Large intestine (tissue), 3 donors: Measurements from ENCODE around the gene CTBP2. TPM values are rescaled to one million over a fixed set of nuclear protein-coding genes. Genes with fewer than 3 reads are reported as not detected.

Source experiments
- DNase-seq, 2 donors: peaks; one replicate each; pipeline versions ENCODE4 v3.0.0 to v3.0.0-alpha.2; 2013
- H3K27ac ChIP-seq: one replicate; pipeline ENCODE4 v1.5.1; 2013; ENCODE audit warnings: low read length
- H3K27me3 ChIP-seq: 2 replicates; pipeline ENCODE4 v1.6.1; 2013; ENCODE audit warnings: low read length; ENCODE audit not compliant: control insufficient read depth, insufficient read depth
- H3K36me3 ChIP-seq: 2 replicates; pipeline ENCODE4 v1.6.1; 2013; ENCODE audit warnings: low read length; ENCODE audit not compliant: control insufficient read depth, insufficient read depth
- H3K4me1 ChIP-seq: one replicate; pipeline ENCODE4 v1.6.1; 2013; ENCODE audit warnings: low read length; ENCODE audit not compliant: control insufficient read depth, insufficient read depth
- H3K4me3 ChIP-seq: one replicate; pipeline ENCODE4 v1.5.1; 2013; ENCODE audit warnings: low read length
- H3K9me3 ChIP-seq: one replicate; pipeline ENCODE4 v1.6.1; 2013; ENCODE audit warnings: mild to moderate bottlenecking, low read depth, low read length, moderate library complexity; ENCODE audit not compliant: control insufficient read depth
- WGBS: methylation state at CpG from one replicate; pipeline ENCODE4 v1.1.5; 2013; ENCODE audit warnings: low lambda C conversion rate; ENCODE audit not compliant: insufficient coverage; 5-methylcytosine and 5-hydroxymethylcytosine counted together
- polyA plus RNA-seq: library from polyadenylated mRNA; unstranded; fragments of 120-200 nt; gene quantifications from one replicate; pipeline ENCODE4 v1.2.1, GENCODE V29; 2013

CTBP2 gene
- polyA plus RNA-seq, 1 donor: 60.1 TPM

DNA sequence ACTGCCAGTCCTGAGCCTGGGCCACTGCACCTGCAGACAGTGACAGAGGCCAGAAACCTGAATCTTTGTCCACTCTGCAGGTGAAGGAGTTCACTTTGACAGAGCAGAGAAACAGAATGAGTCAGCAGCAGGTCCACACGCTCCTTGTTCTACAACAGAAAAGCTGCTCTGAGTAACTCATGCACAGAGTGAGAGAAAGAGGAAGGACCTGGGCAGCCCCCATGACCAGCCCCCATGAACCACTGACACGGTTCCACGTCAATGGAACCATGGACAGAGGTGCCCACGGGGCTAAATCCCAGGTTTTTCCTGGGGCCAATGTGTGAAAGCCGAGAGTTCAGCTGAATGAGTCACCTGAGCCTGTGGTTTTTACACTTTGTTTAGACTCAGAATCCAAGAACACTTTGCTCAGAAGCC is 40.8 kb upstream of the CTBP2 start:
- Histone ChIP-seq H3K27me3 (peaks cover 11% of the 10 kb centered on the region), H3K36me3 (no peaks in the 10 kb centered on the region), H3K9me3 (no peaks in the 10 kb centered on the region), H3K27ac (no peak overlapping the region), H3K4me1 (no peaks in the 10 kb centered on the region), H3K4me3 (no peak overlapping the region)
- WGBS: no CpG with 5 or more reads among the region's 5 CpGs
- DNase-seq: no peak

DNA sequence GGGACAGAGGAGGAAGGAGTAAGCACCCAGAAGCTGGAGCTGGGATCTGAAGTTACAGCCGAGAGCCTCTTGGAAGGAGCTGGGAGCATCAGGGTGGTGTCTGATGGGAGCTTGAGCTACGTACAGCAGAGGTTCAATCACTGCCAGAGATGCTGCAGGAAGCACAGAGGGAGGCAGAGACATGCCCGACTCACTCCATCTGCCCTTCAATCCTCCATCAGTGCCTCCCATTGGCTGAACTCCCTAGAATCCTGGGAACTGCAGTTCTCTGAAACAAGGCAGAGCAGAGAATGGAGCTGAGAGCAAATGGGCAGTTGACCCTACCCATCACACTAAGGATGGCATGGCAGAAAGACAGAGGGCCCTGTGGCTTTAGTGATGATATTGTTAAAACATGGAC is 40.0 kb upstream of the CTBP2 start:
- no CpG with 5 or more reads among the region's 3 CpGs for WGBS
- H3K4me3 ChIP-seq: no peak overlapping the region
- no peaks in the 10 kb centered on the region for H3K36me3 ChIP-seq
- H3K27ac ChIP-seq: no peak overlapping the region
- no peaks in the 10 kb centered on the region for H3K4me1 ChIP-seq
- no peak for DNase-seq
- no peaks in the 10 kb centered on the region for H3K9me3 ChIP-seq
- peaks cover 11% of the 10 kb centered on the region for H3K27me3 ChIP-seq

DNA sequence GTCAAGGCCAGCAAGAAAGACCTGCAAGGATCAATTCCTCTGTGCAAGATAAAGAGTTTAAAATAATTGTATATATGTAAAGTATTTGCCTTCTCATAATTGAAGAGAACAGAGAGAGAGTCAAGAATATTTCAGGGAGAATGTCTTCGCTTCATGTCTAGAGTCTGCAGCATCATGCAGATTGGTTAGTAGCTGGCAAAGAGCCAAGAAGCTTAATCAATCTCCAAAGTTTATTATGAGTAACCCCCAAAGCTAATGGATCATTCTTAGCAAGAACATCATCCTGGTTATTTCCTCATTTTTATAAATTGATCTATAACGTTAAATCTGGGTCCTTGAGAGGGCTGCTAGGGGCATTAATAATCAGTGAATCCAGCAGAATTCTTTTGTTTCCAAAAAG is 38.9 kb upstream of the CTBP2 start:
- no peak overlapping the region for H3K4me3 ChIP-seq
- 86% methylated on average over 1 of the region's 2 CpGs for WGBS
- no peaks in the 10 kb centered on the region for H3K36me3 ChIP-seq
- H3K27me3 ChIP-seq: peaks cover 11% of the 10 kb centered on the region
- no peak overlapping the region for H3K27ac ChIP-seq
- no peaks in the 10 kb centered on the region for H3K4me1 ChIP-seq
- no peaks in the 10 kb centered on the region for H3K9me3 ChIP-seq
- DNase-seq: no peak

DNA sequence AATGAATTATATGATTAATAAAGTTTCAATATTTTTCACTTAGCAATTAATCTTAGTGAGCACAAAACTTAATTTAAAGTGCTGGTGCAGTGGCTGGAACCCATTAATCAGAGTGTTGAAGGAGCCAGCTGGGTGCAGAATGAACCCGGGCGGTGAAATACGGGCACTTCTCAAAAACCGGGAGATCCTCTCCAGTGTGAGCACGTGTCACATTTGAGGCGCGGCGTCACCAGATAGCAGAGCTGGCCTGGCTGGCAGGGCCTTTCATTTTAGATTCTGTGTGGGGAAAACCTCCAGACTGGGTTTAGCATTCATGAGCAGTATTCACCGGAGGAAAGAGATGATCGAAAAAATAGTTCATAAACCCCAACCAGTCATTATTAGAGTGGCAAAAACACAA is 34.5 kb upstream of the CTBP2 start:
- no CpG with 5 or more reads among the region's 10 CpGs for WGBS
- DNase-seq: no peak

DNA sequence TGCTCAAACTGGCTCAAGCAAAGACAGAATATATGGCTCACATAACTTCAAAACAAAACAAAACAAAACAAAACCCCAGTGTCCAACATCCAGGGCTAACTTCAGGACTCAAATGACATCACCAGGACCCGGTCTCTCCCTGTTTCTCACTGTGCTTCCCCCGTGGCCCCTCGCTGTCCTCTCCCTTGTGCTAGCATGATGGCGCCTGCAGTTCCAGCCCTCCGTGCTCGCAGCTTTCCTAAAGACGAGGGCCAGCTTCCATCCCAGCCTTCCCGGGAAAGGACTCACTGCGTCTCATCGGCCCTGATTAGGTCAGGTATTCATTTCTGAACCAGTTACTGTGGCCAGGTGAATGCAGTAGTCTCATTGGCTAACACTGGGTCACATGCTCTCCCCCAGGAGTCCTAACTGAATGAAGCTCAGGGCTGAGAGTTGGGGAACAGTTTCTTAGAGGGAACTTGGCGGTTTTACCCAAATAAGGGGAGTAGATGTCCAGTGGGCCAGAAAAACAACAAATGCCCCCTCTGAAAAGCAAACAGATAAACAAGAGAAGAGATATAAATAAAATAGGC is 33.0 kb upstream of the CTBP2 start:
- no peak overlapping the region for H3K4me3 ChIP-seq
- H3K27me3 ChIP-seq: peaks cover 3% of the 10 kb centered on the region
- no CpG with 5 or more reads among the region's 11 CpGs for WGBS
- DNase-seq: no peak
- H3K9me3 ChIP-seq: no peaks in the 10 kb centered on the region
- H3K4me1 ChIP-seq: no peaks in the 10 kb centered on the region
- H3K36me3 ChIP-seq: no peaks in the 10 kb centered on the region
- H3K27ac ChIP-seq: no peak overlapping the region

More for the DNA sequence above, 34.5 kb upstream of the CTBP2 start:
- no peak overlapping the region for H3K27ac ChIP-seq
- H3K9me3 ChIP-seq: no peaks in the 10 kb centered on the region
- H3K4me3 ChIP-seq: no peak overlapping the region
- no peaks in the 10 kb centered on the region for H3K36me3 ChIP-seq
- H3K4me1 ChIP-seq: no peaks in the 10 kb centered on the region
- H3K27me3 ChIP-seq: peaks cover 3% of the 10 kb centered on the region

DNA sequence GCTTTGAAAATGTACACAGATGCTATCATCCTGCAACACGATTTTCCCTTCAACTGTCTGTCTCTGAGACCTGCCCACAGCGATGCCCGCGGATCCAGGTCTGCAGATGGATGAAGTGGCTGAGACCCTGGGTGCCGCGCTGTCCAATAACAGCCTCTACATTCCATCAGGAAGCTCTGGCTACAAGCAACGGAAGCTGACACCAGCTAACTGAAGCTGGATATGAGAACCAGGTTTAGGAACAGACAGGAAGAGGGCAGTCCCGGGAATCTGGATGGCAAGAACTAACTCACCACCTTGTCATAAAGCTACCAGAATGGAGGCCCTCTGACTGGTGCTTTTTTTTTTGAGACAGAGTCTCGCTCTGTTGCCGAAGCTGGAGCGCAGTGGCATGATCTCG is 32.3 kb upstream of the CTBP2 start:
- no CpG with 5 or more reads among the region's 12 CpGs for WGBS
- H3K9me3 ChIP-seq: no peaks in the 10 kb centered on the region
- H3K36me3 ChIP-seq: no peaks in the 10 kb centered on the region
- H3K4me3 ChIP-seq: no peak overlapping the region
- no peaks in the 10 kb centered on the region for H3K4me1 ChIP-seq
- H3K27me3 ChIP-seq: peaks cover 7% of the 10 kb centered on the region
- DNase-seq: no peak
- no peak overlapping the region for H3K27ac ChIP-seq

DNA sequence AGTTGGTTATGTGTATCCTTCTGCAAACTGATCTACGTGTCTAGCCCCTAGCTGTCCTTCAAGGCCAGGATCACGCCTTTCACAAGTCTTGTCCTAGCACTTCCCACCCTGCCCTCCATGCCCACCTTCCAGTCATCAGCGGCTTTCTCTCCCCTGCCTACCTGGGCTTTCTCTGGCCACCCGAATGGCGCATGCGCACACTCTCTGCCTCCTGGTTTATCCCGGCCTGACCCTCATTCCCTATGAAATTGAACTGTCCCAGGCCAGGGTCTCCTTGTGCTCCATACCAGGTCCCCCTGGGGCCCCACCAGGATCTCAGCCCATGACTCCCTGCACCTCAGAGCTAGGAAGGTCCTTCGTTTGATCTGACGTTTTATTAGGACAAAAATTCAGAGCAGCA is 31.6 kb upstream of the CTBP2 start:
- Histone ChIP-seq H3K36me3 (no peaks in the 10 kb centered on the region), H3K4me1 (no peaks in the 10 kb centered on the region), H3K27me3 (peaks cover 7% of the 10 kb centered on the region), H3K4me3 (no peak overlapping the region), H3K9me3 (no peaks in the 10 kb centered on the region), H3K27ac (no peak overlapping the region)
- no peak for DNase-seq
- WGBS: no CpG with 5 or more reads among the region's 9 CpGs

DNA sequence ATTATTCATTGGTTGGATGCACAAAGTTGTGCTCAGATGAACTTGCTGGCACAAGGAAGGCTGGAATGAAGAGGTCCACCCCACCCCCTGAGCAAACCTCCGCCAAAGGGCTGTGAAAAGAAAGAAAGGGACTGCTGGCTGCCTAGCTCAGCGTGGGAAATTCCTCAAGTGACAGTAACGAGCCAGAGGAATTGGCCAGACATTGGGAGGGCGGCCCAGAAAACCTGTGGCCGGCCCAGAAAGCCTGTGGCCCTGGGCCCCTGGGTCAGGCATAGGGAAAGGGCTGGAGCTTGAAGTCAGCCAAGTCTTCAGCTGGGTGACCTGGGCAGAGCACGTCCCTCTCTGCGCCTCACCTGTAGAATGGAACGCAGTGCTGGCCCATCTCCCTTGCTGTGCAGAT is 30.6 kb upstream of the CTBP2 start:
- H3K36me3 ChIP-seq: no peaks in the 10 kb centered on the region
- WGBS: no CpG with 5 or more reads among the region's 8 CpGs
- no peak overlapping the region for H3K27ac ChIP-seq
- H3K4me1 ChIP-seq: no peaks in the 10 kb centered on the region
- no peak overlapping the region for H3K4me3 ChIP-seq
- no peak for DNase-seq
- peaks cover 7% of the 10 kb centered on the region for H3K27me3 ChIP-seq
- H3K9me3 ChIP-seq: no peaks in the 10 kb centered on the region

DNA sequence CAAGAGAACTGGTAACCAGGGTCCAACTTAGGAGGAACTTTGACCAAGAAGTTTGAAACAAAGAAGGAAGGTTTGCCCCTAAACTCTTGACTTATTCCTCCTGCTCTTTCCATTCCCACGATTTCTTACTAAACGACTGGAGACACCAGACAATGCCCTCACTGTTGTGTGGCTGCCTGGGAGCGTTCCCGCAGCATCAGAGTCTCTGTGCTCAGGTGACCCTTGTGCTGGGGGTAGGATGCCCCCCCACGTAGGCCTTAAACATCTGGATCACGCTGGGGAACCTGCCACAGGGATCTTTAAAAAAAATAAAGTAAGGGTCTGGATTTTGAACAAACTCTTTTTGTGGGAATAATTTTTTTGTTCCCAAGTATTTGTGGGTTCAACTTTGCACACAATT is 30.1 kb upstream of the CTBP2 start:
- Histone ChIP-seq H3K36me3 (no peaks in the 10 kb centered on the region), H3K4me1 (no peaks in the 10 kb centered on the region), H3K9me3 (no peaks in the 10 kb centered on the region), H3K4me3 (no peak overlapping the region), H3K27ac (no peak overlapping the region), H3K27me3 (peaks cover 7% of the 10 kb centered on the region)
- DNase-seq: no peak
- 80% methylated on average over 1 of the region's 6 CpGs for WGBS

DNA sequence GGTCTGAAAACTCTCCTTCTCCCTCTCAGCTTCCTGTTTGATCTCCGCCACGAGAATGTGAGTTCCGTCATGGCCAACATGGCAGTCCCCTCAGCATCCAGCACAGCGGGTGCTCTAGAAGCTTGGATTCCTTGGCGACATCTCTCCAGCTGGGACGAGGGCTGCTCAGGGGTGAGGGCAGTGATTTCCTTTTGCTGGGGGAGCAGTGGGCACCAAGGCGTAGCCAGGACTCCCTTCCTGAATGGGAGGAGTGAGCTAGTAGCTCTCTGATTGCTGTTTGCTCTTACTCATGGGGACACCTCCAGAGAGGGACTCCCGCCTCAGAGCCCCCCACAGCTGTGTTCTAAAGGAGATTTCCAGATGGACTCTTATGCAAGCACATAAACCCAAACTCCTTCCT is 28.8 kb upstream of the CTBP2 start:
- Histone ChIP-seq H3K27ac (no peak overlapping the region), H3K4me1 (no peaks in the 10 kb centered on the region), H3K9me3 (no peaks in the 10 kb centered on the region), H3K36me3 (no peaks in the 10 kb centered on the region), H3K27me3 (peaks cover 7% of the 10 kb centered on the region), H3K4me3 (no peak overlapping the region)
- WGBS: no CpG with 5 or more reads among the region's 8 CpGs
- no peak for DNase-seq
